HG03469 (cell line): ENCODE measurements around the gene MRPL55.

Source experiments
- ATAC-seq: cut with Tn5 transposase; IDR thresholded peaks from one replicate; pipeline ENCODE4 v1.9.1; 2021; ENCODE audit warnings: mild to moderate bottlenecking, moderate library complexity, moderate number of reproducible peaks; ENCODE audit not compliant: unreplicated experiment

Gene MRPL55

DNA sequence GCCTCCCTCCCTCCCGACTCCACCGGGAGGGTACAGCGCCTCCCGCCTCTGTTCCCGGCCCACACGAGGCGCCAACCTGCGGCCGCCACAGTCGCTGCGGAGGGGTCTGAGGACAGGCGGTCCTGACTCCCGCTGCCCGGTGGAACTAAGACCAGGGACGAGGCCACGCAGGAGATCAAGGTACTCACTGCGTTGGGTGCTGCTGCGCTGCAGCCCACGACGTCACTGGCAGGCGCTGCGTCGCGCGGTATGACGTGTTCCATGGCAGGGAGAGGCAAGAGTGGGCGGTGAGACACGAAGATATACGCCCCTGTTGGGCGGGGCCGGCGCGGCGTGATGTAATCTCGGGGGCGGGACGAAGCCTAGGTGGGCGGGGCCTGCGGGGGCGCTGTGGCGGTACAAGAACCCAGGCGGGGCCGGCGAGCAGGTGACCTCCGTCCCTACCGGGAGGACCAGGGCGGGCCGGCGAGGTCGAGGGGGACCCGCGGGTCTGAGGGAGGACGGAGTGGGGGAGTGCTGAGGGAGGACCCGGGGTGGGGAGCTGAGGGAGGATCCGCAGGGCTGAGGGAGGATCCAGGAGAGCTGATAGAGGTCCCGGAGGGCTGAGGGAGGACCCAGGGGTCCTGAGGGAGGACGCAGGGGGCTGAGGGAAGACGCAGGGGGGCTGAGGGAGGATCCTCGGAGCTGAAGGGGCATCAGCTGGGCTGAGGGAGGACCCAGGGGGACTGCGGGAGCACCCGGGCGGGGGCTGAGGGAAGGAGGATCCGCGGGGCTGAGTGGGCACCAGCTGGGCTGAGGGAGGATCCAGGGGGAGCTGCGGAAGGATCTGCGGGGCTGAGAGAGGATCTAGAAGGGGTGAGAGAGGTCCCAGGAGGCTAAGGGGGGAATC is at the start of gene MRPL55:
TSS of gene MRPL55 (minus strand) at position 227 of the 889 bp plus-strand sequence. CDS start 1,039 bp downstream, outside the sequence.
- ATAC-seq, result peak; percentile 79

- ATAC-seq, result no peak
Observed at GRCh38 chr1:228158151-228159007, 49.3 kb upstream of the MRPL55 start.

GRCh38 chr1:228157729-228158126 is 48.6 kb upstream of the MRPL55 start:
- ATAC-seq, result no peak

GRCh38 chr1:228156941-228157728 is 48.0 kb upstream of the MRPL55 start:
- ATAC-seq, result no peak

DNA sequence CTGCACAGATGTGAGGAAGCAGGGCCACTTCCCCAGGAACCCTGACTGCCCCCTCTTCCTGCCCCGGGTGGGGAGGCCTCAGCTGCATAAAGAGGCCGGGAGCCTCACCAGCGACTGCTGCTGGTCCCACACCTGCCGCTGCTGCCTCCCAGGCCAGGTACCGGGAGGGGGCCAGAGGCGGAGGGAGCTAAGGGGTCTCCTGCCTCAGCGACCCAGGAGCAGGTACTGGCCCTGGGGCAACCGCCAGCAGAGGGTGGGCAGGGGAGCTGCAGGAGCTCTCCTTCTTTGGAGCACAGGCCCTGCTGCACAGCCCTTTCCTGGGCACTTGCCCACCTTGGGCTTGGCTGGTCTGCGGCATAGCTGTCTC is 47.4 kb upstream of the MRPL55 start:
- no peak for ATAC-seq

DNA sequence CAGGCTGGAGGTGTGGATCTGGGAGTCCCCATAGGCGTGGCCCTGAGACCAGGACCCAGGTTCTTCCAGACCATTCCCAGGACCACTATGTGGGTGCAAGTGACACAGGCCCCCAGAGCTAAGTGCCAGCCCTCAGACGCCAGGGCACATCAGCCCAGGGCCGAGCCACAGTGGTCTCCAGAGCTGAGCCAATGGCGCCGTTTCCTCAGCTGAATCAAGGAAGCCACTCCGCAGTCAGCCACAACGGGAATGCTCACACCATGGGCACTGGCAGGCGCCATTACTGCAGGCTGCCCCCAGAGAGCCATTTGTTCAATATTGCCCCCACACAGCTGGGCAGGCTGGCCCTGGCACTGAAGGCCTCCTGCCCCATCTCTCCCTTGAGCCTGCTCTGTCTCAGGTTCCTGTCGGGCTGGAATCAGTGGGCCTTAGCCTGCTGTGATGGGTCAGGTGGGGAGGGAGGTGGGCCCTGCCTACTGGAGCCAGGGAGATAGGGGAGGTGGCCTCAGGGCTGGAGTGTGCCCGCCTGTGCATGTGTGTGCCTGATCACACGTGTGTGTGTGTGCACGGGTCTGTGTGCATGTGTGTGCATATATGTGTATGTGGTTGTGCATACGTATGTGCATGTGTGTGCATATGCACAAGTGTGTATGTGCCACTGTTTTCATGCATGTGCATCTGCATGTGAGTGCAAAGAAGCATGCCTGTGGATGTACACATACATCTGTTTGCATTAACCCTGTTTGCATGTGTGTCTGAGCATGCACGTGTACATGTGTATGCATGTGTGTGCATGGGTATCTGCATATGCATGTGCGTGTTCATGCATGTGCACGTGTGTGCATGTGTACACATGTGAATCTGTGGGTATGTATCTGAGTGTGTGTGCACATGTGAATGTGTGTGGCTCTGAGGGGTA is 46.8 kb upstream of the MRPL55 start:
- no peak for ATAC-seq

GRCh38 chr1:228154670-228155571 is 45.8 kb upstream of the MRPL55 start:
- no peak for ATAC-seq

DNA sequence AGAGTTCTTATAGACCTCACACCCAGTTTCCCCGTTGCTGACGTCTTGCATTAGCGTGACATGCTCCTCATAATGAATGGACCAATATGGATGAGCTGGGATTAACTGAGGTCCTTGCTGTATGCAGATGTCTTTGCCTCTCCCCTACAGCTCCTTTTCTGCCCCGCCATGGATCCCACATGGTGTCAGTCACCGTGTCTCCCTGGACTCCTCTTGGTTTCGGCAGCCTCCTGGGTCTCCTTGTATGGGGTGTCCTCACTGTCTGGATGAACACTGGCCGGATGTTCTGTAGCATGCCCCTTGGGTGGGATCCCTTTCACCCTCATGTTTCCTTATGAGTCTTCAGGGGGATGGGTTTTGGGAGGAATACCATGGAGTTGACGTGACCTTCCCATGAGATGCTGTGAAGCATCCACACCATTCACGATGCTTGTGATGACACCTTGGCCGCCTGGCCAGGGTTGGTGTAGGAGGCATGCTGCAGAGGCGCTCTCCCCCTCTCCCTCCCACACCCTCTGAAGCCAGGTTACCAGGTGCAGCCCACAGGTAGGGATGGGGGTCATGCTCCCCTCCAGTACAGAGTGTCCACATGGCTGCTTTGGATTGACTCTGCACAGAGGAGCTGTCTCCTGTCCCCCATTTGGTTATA is 45.0 kb upstream of the MRPL55 start:
- no peak for ATAC-seq

GRCh38 chr1:228152918-228153258 is 43.8 kb upstream of the MRPL55 start:
- ATAC-seq, result no peak

- no peak for ATAC-seq
Observed at GRCh38 chr1:228152097-228152917, 43.2 kb upstream of the MRPL55 start.

- ATAC-seq, result no peak
Observed at GRCh38 chr1:228151180-228151925, 42.3 kb upstream of the MRPL55 start.

DNA sequence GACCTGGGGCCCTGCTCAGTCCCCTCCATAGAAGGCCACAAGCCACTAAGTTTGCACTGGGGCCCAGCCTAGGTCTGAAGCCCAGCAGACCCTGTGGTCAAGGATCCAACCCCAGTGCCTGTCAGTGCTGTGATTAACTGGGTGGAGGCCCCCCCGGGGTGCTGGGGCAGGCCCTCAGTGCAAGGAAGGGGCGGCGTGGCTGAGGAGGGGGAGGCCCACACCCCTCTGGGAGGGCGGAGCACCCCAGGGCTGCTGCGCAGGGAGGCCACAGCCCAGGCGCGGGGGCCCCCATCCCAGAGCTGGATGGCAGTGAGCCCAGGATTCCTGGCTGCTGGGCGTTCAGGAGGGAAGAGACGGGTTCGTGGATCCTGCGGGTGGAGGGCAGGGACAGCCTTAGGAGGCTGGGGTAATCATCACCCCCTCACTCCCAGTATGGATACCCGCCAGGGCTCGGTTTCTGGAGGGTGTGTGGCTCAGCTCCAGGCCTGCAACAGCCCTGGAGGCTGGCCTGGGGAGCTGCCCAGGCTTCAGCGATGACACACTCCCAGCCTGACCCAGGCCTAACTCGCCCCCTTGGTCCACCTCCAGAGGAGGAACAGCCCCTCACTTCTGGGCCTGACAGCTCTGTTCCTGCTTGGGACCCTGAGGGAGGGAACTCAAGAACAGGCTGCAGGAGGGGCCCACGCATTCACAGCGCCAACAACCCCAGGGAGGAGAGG is 41.5 kb upstream of the MRPL55 start:
- ATAC-seq, result no peak

DNA sequence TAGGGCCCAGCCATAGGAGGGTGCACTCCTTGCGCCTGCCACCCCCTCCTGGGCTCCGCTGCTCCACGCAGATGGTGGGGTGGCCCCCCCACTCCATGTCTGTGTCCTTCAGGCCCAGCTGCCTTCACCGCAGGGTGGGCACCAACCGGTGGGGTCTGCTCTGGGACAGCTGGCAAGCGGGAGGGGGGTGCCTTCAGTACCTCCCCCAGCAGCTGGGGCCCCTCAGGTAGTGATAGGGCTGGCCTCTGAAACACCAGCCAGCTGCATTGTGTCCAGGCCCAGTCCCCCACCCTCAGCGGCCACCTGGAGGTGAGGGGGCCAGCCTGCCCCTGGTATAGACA is 41.0 kb upstream of the MRPL55 start:
- no peak for ATAC-seq

DNA sequence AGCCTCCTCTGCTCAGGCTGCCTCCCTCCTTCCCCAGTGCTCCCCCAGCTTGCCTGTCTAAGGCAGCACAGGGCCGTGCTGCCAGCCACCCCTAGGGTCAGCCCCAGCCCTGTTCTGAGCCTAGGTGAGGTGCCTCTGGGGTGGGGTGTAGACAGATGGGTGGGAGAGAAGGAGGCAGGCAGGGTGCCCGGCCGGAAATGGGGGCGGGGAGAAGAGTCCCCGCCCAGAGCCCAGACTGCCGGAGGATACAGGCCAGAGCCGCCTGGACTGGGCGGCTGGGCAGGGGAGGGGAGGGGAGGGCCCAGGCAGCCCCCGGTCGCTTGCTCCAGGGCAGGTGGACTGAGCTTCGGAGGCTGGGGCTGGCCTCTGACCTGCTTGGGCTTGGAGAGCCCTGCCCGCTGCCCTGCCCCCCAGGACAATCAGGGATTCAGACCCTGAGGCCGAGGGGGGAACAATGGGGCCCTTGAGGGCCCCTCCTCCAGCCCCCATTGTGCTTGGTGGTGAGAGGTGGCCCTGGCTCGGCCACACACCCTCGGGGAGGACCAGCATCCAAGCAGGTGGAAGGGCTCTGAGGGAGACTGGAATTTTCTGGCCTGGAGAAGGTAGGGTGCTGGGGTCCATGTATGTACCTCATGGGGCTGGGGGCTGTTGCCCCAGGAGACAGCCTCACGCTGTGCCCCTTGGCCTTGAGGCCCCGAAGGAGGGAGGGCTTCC is 40.5 kb upstream of the MRPL55 start, which contains the start of gene GJC2:
TSS of gene GJC2 (plus strand) at position 525 of the 714 bp plus-strand sequence. CDS start 7,829 bp downstream, outside the sequence.
- no peak for ATAC-seq

- no peak for ATAC-seq
Observed at GRCh38 chr1:228148935-228149405, 39.9 kb upstream of the MRPL55 start.
